HG03439 (cell line): Measurements from ENCODE around the gene PRKG1.
"Not testable (repeated sequence)": the region's sequence is repeated elsewhere in the genome, so short reads cannot be mapped to it uniquely, and the experiment has no call there.

ENCODE experiments used
- ATAC-seq: cut with Tn5 transposase; IDR thresholded peaks from one replicate; pipeline ENCODE4 v1.9.1; 2021; ENCODE audit warnings: mild to moderate bottlenecking, moderate library complexity; ENCODE audit not compliant: unreplicated experiment

PRKG1 gene

GRCh38 chr10:51260376-51260775, 186.1 kb downstream of the PRKG1 start:
- no peak for ATAC-seq

- no peak for ATAC-seq
Observed at GRCh38 chr10:51266496-51266895, 192.2 kb downstream of the PRKG1 start.

GRCh38 chr10:51267980-51268570, 193.8 kb downstream of the PRKG1 start:
- ATAC-seq: not testable (repeated sequence)

GRCh38 chr10:51269821-51270220, 195.5 kb downstream of the PRKG1 start:
- ATAC-seq: no peak

- no peak for ATAC-seq
Observed at GRCh38 chr10:51270936-51271530, 196.7 kb downstream of the PRKG1 start.

GRCh38 chr10:51272099-51272498, 197.8 kb downstream of the PRKG1 start:
- ATAC-seq: not testable (repeated sequence)

GRCh38 chr10:51272555-51272954, 198.3 kb downstream of the PRKG1 start:
- no peak for ATAC-seq

- no peak for ATAC-seq
Observed at GRCh38 chr10:51273574-51273973, 199.3 kb downstream of the PRKG1 start.

- not testable (repeated sequence) for ATAC-seq
Observed at GRCh38 chr10:51276097-51276496, 201.8 kb downstream of the PRKG1 start.

GRCh38 chr10:51281387-51281786, 207.1 kb downstream of the PRKG1 start:
- ATAC-seq: not testable (repeated sequence)

GRCh38 chr10:51285601-51286000, 211.3 kb downstream of the PRKG1 start:
- no peak for ATAC-seq

GRCh38 chr10:51288511-51288910, 214.2 kb downstream of the PRKG1 start:
- ATAC-seq: no peak

- ATAC-seq: no peak
Observed at GRCh38 chr10:51289519-51289918, 215.2 kb downstream of the PRKG1 start.

- no peak for ATAC-seq
Observed at GRCh38 chr10:51291961-51292360, 217.7 kb downstream of the PRKG1 start.

GRCh38 chr10:51297438-51297837, 223.2 kb downstream of the PRKG1 start:
- no peak for ATAC-seq

GRCh38 chr10:51300617-51301304, 226.5 kb downstream of the PRKG1 start:
- no peak for ATAC-seq

- no peak for ATAC-seq
Observed at GRCh38 chr10:51301644-51302043, 227.4 kb downstream of the PRKG1 start.

- ATAC-seq: no peak
Observed at GRCh38 chr10:51302316-51302715, 228.0 kb downstream of the PRKG1 start.

GRCh38 chr10:51308116-51308515, 233.8 kb downstream of the PRKG1 start:
- no peak for ATAC-seq

- ATAC-seq: no peak
Observed at GRCh38 chr10:51311228-51311627, 236.9 kb downstream of the PRKG1 start.

- ATAC-seq: no peak
Observed at GRCh38 chr10:51312817-51313216, 238.5 kb downstream of the PRKG1 start.

- ATAC-seq: no peak
Observed at GRCh38 chr10:51313251-51313650, 239.0 kb downstream of the PRKG1 start.
